A549 treated with CpdA at 1 μM for 4 hours (cell line): ENCODE data around the gene OR10H4. TPM values are rescaled to one million over a fixed set of nuclear protein-coding genes. Genes with fewer than 3 reads are reported as not detected.

Experiments used
- total RNA-seq: library from RNA; stranded (reverse); fragments of 200-300 nt; extraction: Qiagen RNA extraction; gene quantifications from 5 replicates; pipeline ENCODE4 v1.2.3, GENCODE V29; 2022; ENCODE audit warnings: low read depth

OR10H4 gene, protein sequence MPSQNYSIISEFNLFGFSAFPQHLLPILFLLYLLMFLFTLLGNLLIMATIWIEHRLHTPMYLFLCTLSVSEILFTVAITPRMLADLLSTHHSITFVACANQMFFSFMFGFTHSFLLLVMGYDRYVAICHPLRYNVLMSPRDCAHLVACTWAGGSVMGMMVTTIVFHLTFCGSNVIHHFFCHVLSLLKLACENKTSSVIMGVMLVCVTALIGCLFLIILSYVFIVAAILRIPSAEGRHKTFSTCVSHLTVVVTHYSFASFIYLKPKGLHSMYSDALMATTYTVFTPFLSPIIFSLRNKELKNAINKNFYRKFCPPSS
- total RNA-seq, result not detected in 5 replicates

DNA sequence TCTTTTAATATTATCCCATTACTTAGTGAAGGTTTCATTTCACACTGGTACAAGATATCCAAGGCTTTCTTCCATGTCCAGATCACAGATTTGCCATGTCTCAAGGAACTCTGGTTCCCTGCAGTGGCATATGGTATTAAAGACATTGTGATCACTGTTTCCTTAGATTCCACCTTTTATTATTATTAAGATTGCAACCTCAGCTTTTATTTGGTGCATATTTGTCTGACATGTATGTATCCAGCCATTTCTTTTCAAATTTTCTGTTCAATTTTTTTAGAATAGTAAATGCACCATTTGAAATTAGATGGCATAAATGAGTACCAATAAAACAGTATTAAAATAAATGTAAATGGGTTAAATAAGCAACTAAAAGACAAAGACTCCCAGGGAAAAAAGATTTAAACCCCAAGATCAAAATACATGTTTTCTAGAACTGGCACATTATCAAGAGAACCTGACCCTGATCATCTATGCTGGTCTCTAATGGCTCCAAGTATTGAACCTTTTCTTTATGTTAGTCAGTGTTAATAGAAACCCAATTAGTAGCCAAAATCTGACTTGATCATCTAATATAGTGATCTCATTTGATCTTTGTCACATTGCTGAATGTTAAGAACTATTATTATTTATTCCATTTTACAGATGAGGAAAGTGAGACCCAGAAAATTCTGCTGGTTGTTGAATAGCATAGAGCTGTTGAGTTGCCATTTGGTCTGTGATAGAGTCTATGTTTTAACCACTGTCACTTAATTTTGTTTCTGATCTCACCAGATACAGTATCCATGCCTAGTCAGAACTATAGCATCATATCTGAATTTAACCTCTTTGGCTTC is at the start of gene OR10H4:
Gene OR10H4, plus strand, starts transcription at position 786 of the 836 bp plus-strand sequence. Its CDS starts 0 bp downstream, at position 786.

DNA sequence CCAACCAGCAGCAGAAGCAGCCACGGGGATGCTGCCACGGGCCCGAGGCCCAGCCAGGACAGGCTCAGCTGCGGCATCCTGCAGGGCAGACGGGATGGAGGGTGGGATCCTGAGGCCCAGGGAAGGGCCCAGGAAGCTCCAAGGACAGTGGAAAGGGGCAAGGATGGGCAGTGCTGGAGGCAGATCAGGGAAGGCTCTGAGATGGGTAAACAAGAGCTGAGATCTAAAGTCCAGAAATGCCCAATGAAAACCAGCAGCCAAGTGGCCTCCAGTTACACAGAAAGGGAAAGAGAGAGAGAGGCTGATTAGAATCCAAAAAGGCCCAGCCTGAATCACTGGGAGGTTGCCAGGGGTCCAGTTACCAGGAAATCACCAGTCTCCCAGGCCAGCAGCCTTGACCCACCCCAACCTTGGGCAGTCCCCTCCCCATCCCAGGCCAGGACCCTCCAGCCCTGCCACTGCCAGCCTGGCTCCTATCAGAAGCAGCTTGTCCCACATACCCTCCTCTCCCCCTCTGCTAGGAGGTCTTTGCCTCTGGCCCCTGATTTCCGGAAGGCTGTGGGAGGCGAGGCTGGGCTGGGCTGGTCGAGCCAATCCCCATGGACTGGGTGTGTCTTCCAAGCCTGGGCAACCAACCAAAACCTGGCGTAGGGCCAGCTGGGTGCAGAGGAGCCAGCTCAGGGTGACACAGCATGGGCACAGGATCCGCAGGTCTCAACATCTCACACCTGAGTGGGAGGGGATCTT is 14.3 kb upstream of the OR10H4 start, which contains the start of gene CYP4F11:
Gene CYP4F11, minus strand, starts transcription at position 198 of the 747 bp plus-strand sequence. Its CDS starts 121 bp downstream, at position 77.

Other genes starting within 250 kb of the OR10H4 start
- gene OR10H2, start 221.0 kb upstream of the OR10H4 start, total RNA-seq, result not detected in 5 replicates
- not detected in 5 replicates for gene OR10H3, start 211.0 kb upstream of the OR10H4 start, total RNA-seq
- gene OR10H5, start 161.3 kb upstream of the OR10H4 start, total RNA-seq, result not detected in 5 replicates
- not detected in 5 replicates for gene OR10H1, start 133.3 kb upstream of the OR10H4 start, total RNA-seq
- 0.07 to 0.49 TPM (median 0.21 TPM) in 4 of 5 replicates, not detected in the other for gene CYP4F2, start 50.9 kb upstream of the OR10H4 start, total RNA-seq
- 5.7 to 7.2 TPM (median 6.5 TPM) in 5 replicates for gene CYP4F11, start 14.5 kb upstream of the OR10H4 start, total RNA-seq
- 344 to 451 TPM (median 396 TPM) in 5 replicates for gene TPM4, start 127.5 kb downstream of the OR10H4 start, total RNA-seq
- gene RAB8A, start 162.9 kb downstream of the OR10H4 start, total RNA-seq, result 43.1 to 82.8 TPM (median 46.0 TPM) in 5 replicates
- gene HSH2D, start 194.7 kb downstream of the OR10H4 start, total RNA-seq, result 0.08 TPM in 1 of 5 replicates, not detected in the others
- gene CIB3, start 224.5 kb downstream of the OR10H4 start, total RNA-seq, result not detected in 5 replicates
- 85.6 to 96.3 TPM (median 95.1 TPM) in 5 replicates for gene FAM32A, start 236.4 kb downstream of the OR10H4 start, total RNA-seq
- gene AP1M1, start 248.9 kb downstream of the OR10H4 start, total RNA-seq, result 55.6 to 70.5 TPM (median 64.3 TPM) in 5 replicates